Measurements from ENCODE around the gene TWNK.

Gene TWNK

DNA sequence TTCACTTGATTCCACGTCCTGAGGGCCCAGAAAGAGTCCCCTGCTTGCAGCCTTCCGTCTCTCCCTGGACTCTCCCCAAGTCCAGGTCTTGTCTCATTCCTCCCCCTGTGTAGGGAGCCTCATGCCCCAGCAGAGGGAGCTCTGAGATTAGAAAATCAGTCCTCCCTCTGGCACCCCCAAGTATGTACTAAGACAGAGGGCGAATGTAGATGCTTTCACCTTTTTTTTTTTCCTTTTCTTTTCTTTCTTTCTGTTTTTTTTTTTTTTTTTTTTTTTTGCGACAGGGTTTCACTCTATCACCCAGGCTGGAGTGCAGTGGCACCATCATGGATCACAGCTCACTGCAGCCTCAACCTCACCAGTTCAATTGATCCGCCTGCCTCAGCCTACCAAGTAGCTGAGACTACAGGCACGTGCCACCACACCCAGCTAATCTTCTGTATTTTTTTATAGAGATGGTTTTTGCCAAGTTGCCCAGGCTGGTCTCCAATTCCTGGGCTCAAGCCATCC lies 54.0 kb downstream of the TWNK start:
- Mint-ChIP-seq H3K9me3 (no peaks in the 10 kb centered on the region), H3K27ac (no peak overlapping the region), H3K4me1 (ENCODE audit: low read depth) (peaks cover 42% of the 10 kb centered on the region), H3K4me3 (no peak overlapping the region), H3K27me3 (peaks cover 15% of the 10 kb centered on the region), H3K36me3 (ENCODE audit: low read depth) (peaks cover 57% of the 10 kb centered on the region)
- intact Hi-C loops (cut with micrococcal nuclease), result loop anchor here (2.0 kb wide), 1 partner anchor 25 kb away; no protein-coding TSS in a partner anchor

- intact Hi-C loops (cut with micrococcal nuclease), result loop anchor here (1.0 kb wide), 1 partner anchor 10 kb away; no protein-coding TSS in a partner anchor
- Mint-ChIP-seq H3K27me3 (peaks cover 23% of the 10 kb centered on the region), H3K9me3 (no peaks in the 10 kb centered on the region), H3K27ac (peak overlapping the region; percentile 100), H3K4me3 (peak overlapping the region; percentile 90), H3K4me1 (ENCODE audit: low read depth) (peaks cover 37% of the 10 kb centered on the region), H3K36me3 (ENCODE audit: low read depth) (peaks cover 48% of the 10 kb centered on the region)
Observed at GRCh38 chr10:101042118-101042517, 54.8 kb downstream of the TWNK start.

DNA sequence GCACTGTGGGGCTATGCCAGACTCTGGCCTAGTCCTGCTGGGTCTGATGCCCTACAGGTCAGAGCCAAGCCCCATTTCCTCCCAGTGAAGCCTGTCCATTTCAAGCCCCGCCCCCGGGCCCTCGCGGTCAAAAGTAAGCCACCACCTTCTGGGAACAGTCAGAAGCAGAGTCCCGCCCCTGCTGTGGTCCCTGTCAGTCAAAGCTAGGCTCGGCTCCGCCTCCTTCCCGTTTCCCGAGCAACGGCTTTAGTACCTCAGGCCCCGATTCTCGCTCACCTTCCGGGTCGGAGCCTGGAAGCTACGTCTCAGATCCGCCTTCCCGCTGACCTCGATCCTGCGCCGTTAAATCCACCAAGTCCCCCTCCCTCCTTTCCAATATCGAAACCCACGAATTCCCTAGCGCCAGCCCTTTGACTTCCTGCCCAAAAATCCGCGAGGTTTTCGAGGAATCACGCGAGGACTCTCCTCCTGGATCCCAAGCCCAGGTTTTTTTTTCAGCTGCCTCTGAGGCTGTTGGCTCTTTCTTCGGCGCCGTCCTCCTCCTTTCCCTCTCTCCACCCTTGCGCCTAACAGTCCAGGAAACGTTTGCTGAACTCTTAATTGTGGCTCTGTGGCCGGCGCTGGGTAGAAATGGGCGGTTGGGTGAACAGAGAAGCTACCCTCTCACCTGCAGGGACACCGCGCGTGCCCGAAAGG lies 55.5 kb downstream of the TWNK start:
- peaks cover 41% of the 10 kb centered on the region for H3K36me3 Mint-ChIP-seq (ENCODE audit: low read depth)
- intact Hi-C loops (cut with micrococcal nuclease), result loop anchor here (1.0 kb wide), 1 partner anchor 11 kb away; no protein-coding TSS in a partner anchor

GRCh38 chr10:101043363-101043707 lies 56.0 kb downstream of the TWNK start:
- Mint-ChIP-seq H3K27ac (peak overlapping the region; percentile 100), H3K4me1 (ENCODE audit: low read depth) (peaks cover 34% of the 10 kb centered on the region)

More for the DNA sequence above, 55.5 kb downstream of the TWNK start:
- H3K27ac Mint-ChIP-seq, result peak overlapping the region; percentile 100
- H3K4me3 Mint-ChIP-seq, result peak overlapping the region; percentile 90
- H3K4me1 Mint-ChIP-seq (ENCODE audit: low read depth), result peaks cover 35% of the 10 kb centered on the region
- H3K9me3 Mint-ChIP-seq, result no peaks in the 10 kb centered on the region
- peaks cover 30% of the 10 kb centered on the region for H3K27me3 Mint-ChIP-seq

More at GRCh38 chr10:101043363-101043707, 56.0 kb downstream of the TWNK start:
- Mint-ChIP-seq H3K27me3 (peaks cover 35% of the 10 kb centered on the region), H3K4me3 (peak overlapping the region; percentile 90), H3K9me3 (no peaks in the 10 kb centered on the region), H3K36me3 (ENCODE audit: low read depth) (peaks cover 36% of the 10 kb centered on the region)
- intact Hi-C loops (cut with micrococcal nuclease), result no loop called here

Data from dendritic cell treated with granulocyte-macrophage colony-stimulating factor and Interleukin-4, amounts not matched to agents 40 ng/mL and 50 ng/mL, for 4 days (primary cell).